ENCODE measurements around the gene LRMDA.
A peak's percentile ranks its signal among the peaks of the same experiment; 100 is the strongest.

LRMDA gene

DNA sequence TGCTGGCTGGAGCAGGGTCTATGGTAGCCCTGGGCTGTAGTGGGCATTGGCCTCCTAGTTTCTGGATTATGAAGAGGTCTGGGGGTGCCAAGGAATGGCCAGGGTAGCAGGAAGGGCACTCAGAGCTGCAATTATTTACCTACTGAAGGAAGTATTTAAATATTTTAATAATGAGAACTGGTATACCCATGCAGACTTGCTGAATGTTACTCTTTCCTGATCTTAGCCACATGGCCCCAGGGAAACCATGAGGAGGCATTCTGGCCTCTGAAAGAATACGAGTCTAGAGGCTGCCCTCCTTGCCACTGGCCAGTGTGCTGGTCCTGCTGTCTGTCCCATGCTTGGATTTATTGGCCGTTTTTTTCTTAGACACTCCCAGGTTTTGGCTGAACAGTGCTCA is 599.7 kb downstream of the LRMDA start:
- DNase-seq (ENCODE audit: low spot score): no peak

DNA sequence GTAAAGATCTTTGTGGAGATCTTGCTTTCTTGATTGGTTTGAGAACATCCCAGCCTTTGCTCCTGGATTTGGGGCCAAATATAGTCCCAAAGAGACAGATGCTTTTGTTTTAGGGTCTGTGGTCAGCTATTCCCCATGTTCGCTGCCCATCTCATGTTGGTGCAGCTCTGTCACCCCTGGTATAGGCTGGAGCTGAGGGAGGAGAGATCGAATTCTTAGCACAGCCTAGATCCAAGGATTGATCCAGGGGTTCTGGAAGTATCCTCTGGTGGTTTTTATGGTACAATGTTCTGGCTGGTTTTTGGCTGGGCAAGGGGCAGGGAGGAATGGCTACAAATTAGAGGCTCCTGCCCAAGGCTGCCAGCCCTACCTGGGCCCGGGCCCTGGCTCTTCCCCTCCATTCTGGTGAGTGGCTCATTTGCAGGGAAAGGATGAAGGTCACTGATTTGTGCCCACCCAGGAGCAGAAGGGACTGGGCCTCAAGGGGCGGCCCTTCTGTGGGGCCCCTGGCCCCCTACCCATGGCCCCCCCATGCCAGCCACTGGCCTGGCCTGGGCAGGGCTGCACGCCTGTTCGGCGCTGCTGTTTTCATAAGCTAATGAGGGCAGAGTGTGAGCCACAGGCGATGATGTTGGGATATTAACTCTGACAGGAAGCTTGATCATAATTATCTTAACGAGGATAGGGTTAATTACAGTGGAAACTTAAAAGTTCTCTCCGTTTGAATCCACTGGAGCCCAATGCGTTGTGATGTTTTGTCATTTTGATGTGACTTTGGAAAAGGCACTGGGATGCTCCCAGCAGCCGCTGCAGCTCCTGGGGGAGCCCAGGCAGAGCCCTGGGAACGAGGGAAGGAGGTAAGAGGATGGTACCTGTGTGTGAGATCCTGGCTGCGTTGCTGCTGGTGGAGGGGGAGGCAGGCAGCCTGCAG is 600.6 kb downstream of the LRMDA start:
- no peak for DNase-seq (ENCODE audit: low spot score)

DNA sequence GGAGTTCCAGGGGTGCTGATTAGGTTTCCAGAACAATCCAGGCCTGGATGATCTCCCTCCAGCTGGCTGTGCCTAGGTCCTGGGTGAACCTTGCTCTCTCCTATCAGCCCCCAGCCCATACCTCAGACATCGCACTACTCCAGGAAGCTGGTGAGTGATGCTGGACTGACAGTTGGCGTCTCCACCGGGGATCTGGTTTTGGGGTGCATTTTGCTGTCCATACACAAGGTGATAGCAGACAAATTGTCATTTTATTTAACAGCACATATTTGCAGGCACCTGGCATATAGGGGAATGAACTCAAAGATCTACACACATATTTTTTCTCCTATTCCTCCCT is 601.2 kb downstream of the LRMDA start:
- no peak for DNase-seq (ENCODE audit: low spot score)

DNA sequence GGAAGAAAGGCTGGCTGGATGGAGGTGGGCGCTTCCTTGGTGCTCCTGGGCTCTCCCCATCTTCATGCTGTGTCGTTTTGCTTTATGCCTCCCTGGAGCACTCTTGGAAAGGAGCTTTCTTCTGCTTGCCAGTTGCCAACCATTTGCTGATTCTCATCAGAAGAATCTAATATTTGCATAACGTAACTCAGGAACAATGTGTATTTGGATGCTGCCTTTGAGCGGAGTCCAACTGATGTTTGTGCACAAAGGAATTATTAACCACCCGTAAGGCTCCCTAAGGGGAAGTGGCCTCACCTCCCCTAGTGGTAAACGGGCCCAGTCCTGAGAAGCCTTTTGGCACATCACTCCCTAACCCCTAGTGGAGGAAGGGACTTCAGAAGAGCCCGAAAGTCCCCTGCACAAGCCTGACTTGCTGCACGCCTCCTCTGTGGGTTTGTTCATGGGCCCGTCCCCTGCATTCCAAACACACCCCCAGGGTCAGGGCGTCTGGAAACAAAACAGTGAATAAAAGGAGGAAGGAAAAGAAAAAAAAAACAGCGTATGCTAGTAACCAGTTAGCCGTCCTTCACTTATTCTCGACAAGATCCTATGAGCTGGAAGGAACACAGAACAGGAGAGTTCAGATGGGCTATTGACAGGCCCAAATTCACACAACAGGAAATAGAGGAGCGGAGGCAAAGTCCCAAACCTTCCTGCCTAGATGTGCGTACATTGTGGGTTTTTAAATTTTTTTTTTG is 602.2 kb downstream of the LRMDA start:
- DNase-seq (ENCODE audit: low spot score): no peak

DNA sequence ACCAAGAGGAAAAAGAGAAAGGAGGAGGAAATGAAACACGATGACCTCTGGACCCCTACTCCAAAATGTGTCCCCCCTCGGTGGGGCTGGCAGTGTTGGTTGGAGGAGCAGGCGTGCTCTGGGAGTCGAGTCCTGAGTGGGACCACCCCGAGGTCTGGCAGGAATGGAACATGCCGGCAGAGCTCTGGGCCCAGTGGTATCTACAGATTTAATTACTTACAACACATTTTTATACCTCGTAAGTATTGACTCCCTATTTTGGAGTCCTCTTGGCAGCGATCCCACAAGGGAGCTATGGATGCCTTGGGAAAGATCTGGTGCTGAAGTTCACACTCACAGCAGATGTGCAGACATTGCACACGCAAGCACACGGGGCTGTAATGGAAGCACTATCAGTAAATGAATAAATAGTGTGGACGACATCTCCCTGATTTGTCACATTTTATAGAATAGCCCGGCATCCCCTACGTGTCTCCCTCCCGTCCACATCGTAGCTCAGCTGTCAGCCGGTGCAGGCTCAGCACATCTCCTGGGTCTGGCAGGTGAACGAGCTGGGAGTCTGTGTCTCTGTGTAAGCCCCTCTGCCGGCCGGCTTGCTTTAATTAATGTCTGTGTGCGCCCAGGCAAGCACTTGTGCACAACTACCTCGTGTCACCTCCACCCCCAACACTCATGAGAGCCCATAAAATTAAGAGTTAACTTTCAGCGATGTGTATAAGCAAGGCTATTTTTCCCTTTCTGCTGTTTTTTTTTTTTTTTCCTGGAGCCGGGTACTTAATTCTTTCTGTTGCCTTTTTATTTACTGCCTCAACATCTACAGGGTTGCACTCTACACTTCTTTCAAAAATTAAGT is 603.2 kb downstream of the LRMDA start:
- DNase-seq (ENCODE audit: low spot score): no peak

DNA sequence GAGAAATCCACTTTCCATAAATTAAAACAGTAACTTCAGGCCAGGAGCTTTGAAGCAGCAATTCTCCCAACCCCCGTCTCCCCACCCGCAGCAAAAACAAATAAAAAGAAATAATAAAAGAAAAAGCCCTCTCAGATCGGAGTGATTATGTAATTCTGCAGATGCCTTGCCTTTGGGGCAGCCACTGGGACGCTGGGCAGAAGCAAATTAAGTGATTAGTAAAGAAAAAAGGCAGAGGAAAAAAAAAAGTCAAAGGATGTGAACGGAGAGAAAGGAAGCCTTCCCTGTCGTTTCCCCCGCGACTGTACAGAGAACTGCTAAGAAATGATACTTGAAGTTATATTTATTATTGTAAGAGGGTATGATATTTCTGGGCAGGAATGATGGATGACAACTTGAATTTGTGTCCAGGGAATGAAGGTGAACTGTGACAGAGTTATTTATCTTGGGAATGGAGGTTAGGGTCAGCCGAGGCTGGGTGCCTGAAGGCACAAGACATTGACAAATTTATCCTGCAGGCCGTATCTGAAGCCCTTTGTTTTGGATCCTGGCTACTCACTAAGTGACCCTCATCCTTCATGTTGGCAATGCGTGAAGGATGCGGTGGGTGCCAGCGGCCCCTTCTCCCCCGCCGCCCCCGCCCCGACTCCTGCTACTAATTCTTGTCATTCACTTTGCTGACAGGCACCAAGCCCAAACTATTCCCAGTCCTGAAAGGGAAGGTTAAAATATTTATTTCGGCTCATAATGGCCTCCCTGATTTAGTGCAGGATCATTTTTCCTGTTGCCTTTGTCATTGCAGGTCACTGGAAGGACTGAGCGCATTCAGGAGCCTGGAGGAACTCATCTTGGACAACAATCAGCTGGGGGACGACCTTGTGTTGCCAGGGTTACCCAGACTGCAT is 604.0 kb downstream of the LRMDA start:
- peak; percentile 21 for DNase-seq (ENCODE audit: low spot score)

DNA sequence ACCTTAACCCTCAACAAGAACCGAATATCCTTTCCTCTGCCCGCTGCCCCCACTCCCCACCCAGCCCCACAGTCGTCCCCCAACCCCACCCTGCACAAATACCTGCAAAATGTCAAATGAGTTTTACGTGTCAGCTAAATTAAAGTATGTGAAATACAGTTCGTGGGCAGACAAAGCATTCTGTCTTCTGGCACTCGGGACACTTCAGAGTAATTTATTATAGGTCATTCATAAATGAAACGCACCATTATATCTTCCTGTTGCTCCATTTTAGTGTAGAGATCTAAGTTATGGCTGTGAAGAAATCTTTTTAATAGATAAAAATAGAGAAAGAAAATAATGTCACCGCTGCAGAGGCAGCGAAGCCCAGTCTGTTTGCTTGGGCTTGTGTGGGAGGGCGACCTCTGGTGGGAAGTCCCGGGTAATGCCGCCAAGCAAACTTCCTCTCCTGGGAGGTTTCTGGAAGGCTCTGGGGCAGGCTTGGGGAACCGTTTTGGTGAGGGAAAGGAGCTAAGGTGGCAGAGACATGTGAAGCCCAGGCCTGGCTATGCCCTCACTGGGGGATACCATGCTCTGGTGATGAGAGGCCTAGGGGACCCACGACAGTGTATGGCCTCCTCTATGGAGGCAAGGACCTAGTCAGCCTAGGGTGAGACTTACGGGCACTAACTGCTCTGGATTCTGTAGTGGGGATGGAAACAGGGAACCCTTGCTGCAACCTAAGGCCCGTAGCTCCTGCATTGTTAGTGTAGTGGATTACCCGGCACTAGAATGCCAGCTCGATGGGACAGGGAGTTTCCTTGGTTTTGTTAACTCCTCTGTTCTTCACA is 604.9 kb downstream of the LRMDA start:
- peak; percentile 79 for DNase-seq (ENCODE audit: low spot score)

DNA sequence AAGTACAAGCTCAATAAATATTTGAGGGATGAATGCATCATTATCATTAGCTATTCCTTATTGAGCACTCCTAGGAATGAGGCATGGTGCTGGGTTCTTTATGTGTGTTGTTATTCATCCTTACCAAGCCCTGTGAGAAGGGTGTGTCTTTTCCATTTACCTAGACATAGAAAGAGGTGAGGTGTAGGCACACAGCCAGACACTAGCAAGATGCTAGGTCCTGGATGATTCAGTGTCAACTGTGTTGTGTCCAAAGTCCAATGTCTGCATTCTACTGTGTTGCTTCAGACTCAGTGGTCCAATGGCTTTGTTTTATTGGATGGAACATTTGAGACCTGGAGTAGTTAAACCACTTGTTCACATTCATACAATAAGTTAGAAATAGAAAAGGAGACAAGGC is 605.5 kb downstream of the LRMDA start:
- no peak for DNase-seq (ENCODE audit: low spot score)

DNA sequence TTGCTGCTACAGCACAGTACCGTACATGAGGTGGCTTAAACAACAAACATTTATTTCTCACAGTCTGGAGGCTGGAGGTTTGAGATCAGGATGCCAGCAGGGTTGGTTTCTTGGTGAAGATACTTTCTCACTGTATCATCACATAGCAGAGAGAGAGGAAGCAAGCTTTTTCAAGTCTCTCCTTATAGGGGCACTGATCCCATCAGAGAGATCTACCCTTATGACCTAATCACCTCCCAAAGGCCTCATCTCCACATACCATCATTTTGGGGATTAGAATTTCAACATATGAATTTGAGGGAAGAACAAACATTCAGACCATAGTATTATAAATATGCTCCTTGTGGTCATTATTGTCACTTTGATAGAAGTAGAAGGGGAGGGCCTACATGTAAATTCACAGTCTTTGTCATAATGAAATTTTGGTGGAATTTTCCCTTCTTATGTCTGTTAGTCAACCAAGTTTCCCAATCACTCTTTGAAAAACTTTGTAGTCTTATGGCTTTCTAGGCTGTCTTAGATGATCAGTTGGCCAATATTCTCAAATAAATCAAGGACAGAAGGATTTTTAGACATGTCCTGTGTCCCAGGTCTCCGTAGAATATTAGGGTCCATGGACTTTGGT is 606.2 kb downstream of the LRMDA start:
- DNase-seq (ENCODE audit: low spot score): no peak

DNA sequence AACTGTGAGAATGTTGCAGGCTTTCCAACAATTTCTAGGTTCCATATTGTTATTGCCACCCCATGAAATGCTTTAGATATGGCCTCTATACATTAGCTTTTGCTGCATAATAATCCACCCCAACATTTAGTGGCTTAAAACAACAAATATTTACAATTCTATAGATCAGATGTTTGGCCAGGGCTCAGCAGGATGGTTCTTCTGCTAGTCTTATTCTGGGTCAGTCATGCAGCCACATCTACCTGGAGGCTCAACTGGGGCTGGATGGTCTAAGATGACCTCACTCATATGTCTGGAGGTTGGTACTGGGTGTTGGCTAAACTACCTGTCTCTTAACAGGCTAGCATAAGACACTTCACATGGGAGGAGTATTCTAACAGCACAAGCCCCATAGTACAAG is 607.3 kb downstream of the LRMDA start:
- DNase-seq (ENCODE audit: low spot score): no peak

DNA sequence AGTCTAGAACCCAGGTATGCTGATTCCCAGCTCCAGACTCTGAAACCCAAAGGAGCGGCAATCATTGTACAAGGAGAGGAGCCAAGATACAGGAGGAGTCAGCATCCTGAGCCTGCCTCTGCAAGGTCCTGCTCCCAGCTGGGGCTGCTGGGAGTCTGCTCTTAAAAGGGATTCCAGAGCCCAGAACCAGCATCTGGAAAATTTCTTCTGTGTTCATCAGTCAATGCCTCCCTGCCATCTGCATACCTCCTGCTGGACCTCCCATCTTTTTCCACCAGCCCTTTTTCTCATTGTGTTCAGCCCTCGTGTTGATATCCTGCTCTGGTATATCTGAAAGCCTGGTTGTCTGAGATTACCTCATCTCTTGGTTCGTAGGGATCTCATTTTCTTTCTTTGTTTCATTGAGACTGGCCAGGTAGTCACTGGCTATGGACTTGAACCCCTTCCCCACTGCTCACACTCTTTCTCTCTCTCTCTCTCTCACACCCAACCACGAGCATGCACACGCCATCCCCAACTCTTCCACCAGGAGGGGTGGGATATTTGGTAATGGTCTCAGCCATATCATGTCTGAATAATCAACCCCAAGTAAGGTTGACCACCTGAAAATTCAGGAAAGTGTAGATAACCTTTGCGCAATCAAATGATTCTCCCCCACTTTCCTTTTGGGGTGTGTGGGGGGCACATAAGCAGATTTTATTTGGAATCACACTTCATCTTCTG is 608.8 kb downstream of the LRMDA start:
- DNase-seq (ENCODE audit: low spot score): no peak

DNA sequence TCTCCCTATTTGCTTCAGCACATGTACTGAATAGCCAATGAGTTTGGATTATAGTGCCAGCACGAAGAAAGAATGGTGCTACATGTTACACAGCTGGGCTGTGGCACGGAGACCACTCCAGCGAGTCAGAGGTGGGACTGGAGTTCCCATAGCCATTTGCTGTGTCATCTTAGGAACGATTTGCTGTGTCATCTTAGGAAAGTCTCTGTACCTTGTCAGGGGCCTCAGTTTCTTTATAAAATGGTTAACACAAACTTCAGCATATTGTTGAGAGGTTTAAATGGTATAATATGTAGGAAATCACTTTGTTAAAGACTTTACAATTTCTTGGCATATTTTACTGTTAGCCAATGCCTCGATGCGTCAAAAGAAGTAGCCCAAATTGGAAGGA is 609.4 kb downstream of the LRMDA start:
- no peak for DNase-seq (ENCODE audit: low spot score)

DNA sequence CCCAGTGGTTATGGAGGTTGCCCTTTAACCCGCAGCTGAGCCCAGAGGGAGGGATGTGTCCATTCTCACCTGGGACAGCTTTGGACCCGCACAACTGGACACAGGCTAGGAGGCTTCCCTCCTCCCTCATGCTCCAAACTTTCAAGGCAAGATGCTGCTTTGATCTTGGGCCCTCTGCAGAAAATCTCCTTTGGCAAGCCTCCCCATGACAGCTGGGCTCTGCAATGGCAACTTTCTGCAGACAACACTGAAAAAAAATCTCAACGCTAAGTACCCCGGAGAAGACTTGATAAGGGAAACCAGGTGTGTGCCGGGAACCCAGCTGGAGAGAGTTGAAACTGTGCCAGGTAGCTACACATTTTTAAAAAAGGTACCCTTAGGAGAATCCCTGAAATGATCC is 610.1 kb downstream of the LRMDA start:
- DNase-seq (ENCODE audit: low spot score): no peak

DNA sequence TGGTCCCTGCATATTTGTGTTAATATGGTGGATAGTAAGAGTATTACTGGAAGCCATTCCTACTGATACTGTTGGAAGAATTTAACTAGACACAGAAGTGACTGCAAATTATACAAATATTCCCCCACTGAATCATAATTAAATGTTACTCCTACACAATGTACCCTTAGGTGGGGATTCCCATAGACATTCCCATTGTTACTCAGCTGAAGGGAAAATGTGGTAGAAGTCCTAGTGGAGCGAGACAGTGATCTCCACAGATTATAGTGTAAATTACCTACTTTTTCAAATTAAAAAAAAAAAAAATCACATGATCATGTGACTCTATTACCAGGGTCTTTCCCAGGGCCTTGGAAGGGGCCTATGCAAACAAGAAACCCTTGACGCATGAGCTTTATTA is 611.8 kb downstream of the LRMDA start:
- no peak for DNase-seq (ENCODE audit: low spot score)

DNA sequence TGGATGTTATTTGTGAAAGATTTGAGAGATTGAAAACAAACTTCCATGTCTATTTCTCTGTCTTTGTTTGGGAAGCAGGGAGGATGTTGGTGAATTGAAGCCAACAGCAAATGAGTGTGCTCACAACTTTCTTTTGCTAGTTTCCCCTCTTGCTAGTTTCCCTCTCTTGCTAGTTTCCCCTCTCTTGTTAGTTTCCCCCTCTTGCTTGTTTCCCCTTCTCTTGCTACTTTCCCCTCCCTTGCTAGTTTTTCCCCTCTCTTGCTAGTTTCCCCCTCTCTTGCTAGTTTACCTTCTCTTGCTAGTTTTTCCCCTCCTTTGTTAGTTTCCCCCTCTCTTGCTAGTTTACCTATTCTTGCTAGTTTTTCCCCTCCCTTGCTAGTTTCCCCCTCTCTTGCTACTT is 613.3 kb downstream of the LRMDA start:
- DNase-seq (ENCODE audit: low spot score): no peak

DNA sequence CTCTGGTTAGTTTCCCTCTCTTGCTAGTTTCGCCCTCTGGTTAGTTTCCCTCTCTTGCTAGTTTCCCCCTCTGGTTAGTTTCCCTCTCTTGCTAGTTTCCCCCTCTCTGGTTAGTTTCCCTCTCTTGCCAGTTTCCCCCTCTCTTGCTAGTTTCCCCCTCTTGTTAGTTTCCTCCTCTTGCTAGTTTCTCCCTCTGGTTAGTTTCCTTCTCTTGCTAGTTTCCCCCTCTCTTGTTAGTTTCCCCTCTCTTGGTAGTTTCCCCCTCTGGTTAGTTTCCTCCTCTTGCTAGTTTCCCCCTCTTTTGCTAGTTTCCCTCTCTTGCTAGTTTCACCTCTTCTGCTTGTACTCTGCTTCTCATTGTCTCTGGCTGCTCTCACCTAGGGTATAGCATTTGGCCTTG is 613.8 kb downstream of the LRMDA start:
- DNase-seq (ENCODE audit: low spot score): no peak

DNA sequence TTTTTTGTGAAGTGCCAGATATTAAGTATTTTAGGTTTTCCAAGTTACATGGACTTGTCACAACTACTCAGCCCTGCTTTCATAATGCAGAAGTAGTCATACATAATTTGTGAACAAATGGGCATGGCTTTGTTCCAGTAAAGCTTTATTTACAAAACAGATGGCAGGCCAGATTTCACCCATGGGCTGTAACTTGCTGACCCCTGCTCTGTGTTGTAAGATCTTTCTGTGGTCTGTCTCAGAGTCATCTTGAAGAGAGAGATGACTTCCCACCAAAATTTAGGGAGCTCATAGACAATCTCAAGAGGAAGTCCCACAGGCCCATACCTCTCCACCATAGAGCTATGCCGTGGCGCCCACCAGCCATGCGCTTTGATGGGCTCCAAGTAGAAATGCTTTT is 616.1 kb downstream of the LRMDA start:
- DNase-seq (ENCODE audit: low spot score): no peak

DNA sequence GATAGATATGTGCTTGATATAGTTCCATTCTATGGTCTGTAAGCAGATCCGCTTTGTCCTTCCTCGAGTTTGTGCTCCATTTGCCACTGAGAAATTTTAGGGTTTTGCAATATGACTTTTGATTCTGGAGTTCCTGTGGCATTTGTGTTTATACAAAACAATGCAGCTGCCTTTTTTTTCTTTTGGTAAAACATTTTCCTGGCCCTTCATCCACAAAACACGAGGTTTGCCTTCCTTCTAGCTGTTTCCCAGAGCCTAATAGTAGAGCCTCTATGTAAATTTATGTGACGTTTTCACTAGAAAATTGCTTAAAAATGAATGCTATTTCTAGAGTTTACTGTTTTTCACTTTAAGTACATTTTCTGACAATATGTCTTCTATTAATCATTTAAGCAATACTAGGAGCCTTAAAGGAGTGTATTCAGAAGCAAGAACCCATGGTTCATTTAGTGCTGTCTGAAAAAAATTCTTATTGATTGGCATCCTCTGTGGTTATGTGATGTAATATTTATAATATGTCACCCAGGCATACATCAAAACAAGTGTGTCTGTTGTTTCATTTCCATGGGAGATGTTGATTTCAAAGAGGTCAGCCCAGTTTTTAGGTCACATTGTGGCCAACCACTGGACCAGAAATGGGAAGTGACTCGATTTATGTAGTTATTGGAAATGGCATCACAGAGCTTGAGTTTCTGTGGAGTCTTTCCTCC is 618.3 kb downstream of the LRMDA start:
- no peak for DNase-seq (ENCODE audit: low spot score)

DNA sequence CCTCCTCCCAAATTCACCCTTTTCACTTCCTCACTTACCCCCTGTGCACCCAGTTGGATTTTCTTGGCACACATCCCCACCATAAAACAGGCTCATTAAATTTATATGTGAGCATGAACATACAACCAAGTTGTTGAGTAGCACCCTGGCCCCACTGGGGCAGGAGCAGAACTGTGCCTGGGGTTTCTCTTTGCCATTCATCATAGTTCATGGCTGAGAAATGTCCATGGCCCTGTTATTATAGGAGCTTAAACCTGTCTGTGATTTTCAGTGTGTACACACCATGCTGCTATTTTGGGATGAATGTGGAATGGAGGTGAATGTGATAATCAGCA is 618.8 kb downstream of the LRMDA start:
- DNase-seq (ENCODE audit: low spot score): no peak

All from iPS-NIHi11 (cell line).